ENCODE data around the gene GPI. TPM values are rescaled to one million over a fixed set of nuclear protein-coding genes. Genes with fewer than 3 reads are reported as not detected.
"Not testable (repeated sequence)": the region's sequence is repeated elsewhere in the genome, so short reads cannot be mapped to it uniquely, and the experiment has no call there.

Gene GPI
- polyA plus RNA-seq, 1 donor: 181 TPM

DNA sequence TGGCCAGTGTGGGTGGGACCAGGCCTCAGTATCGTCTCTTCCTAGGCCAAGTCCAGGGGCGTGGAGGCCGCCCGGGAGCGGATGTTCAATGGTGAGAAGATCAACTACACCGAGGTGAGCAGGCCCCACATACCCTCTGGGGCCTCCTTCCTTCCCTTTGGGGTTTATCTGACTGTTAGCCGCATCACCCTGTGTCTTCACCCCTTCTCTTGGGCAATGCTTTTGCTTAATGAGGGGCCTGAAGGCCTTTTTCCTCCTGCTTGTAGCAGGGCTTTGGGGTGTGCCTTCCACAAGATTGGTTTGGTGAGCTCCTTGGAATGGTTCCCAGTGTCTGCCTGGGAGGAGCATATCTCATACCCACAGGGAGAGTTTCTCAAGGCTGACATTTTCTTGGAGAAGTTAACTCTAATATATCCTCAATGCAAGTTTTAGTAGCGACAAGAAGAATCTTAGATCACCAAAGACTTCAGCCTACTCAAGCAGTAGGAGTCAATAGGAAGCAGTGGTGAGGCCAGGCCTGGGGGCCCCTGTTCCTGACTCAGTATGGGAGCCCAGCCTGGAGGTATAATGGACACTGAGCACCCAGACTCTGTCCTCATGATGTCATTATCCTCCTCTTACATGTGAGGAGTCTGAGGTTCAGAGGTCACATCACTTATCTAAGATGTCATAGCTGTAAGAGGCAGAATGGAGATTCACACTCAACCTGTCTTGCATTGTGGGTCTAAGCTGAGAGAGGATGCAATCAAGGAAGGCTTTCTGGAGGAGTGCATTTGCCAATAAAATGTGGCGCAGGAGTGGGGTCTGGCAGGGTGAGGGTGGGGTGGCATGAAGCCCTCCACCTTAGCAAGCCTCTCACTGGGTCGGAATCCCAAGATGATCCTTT, 2.0 kb downstream of the GPI start:
- DNase-seq: no peak

DNA sequence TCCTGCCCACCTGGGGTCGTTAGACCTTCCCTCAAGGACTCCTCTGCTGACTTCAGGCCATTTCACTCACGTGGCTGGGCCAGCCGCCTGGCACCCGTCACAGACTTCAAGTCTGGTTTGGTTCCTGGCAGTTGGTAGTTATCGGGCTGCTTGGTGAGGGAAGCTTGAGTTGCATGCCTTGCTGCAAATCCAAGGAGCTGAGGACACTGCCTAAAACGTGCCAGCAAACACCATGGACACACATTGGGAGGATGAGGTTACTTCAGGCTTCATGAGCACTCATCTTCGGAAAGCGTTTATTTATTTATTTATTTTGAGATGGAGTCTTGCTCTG, 2.6 kb downstream of the GPI start:
- DNase-seq: no peak

DNA sequence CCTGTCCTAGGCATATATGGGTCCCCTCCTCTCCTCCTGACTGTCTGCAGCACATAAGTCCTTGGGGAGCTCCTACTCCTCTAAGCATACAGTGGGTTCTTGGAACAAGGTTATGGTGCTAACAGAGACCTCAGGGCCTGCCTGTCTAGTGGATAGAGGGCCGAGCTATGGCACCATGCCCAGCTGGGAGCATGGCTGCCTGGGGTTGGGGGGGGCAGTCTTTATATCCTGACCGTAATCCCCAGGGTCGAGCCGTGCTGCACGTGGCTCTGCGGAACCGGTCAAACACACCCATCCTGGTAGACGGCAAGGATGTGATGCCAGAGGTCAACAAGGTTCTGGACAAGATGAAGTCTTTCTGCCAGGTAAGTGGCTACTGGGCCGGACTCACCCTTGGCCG, 3.3 kb downstream of the GPI start:
- no peak for DNase-seq

DNA sequence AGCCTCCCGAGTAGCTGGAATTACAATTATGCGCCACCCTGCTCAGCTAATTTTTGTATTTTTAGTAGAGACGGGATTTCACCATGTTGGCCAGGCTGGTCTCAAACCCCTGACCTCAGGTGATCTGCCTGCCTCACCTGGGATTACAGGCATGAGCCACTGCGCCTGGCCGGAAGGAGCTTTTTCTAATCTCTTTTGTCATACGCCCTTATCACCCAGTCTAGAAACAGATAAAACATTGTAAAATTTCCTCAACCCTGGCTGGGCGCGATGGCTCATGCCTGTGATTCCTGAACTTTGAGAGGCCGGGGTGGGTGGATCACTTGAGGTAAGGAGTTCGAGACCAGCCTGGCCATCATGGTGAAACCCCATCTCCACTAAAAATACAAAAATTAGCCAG, 4.2 kb downstream of the GPI start:
- DNase-seq: not testable (repeated sequence)

DNA sequence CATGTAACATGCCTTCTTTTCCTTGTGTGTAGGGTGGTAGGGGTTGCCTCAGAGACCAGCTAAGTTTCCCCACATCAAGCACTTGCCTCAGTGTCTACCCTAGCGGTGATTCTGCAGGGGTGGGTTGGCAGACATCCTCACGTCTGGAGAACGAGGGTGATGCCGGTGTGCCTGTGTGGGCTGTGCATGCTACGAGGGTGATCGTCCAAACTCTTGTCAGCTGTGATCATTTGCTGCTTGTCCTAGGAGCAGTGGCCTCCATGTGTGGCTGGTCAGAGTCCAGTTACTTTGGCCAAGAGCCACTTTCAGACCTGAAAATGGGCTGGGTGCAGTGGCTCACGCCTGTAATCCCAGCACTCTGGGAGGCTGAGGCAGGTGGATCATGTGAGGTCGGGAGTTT, 5.1 kb downstream of the GPI start:
- no peak for DNase-seq

DNA sequence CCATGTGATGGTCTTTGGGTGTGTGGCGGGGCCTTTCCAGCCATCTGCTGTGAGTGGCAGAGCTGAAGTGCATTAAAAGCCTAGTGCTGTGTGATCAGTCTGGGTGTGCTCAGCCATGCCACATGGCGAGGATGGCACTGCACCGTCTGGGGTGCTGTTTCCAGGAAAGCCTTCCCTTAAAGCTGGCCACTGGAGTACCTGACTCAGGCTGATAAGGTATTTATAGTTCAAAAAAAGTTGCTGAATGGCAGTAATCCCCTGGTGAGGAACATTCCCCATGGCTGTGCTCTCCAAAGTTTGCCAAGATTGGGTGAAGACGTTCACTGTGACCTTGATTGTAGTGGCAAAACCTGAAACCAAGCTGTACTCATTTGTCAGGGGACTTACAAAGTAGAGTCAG, 6.0 kb downstream of the GPI start:
- DNase-seq: no peak

DNA sequence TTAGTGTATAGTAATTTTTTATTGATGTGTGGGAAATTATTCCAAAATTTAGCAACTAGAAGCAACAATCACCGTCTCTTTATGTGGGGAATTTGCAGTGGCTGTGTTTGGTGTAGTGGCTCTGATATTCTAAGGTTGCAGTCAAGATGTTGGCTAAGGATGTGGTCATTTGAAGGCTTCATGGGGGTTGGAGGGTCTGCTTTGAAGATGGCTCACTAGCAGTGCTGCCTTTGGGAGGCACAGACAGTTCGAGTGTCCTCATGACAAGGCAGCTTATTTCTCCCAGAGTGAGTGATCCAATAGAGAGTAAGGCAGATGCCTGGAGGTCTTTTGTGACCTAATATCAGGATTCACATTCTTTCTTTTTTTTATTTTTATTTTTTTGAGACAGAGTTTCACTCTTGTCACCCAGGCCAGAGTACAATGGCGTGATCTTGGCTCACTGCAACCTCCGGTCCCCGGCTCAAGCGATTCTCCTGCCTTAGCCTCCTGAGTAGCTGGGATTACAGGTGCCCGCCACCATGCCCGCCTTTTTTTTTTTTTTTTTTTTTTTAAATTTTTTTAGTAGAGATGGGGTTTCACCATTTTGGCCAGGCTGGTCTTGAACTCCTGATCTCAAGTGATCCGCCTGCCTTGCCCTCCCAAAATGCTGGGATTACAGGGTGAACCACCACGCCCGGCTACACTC, 8.7 kb downstream of the GPI start:
- DNase-seq: no peak

DNA sequence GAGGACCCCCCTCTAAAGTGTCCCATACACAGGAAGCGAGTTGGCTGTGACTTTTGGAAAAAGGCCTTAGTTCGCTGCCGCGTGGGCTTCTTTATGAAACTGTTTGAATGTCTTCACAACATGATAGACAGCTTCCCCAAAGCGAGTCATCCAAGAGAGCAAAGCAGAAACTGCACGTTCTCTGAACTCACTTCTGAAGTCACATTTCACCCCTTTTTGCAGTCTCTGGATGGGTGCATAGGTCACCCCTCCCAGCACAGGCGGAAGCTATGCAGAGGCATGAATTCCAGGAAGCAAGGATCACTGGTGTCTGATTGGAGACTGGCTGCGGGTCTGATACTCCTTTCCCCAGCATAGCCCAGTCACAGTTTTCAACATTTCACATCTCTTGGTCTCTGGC, 10.6 kb downstream of the GPI start:
- DNase-seq: no peak

DNA sequence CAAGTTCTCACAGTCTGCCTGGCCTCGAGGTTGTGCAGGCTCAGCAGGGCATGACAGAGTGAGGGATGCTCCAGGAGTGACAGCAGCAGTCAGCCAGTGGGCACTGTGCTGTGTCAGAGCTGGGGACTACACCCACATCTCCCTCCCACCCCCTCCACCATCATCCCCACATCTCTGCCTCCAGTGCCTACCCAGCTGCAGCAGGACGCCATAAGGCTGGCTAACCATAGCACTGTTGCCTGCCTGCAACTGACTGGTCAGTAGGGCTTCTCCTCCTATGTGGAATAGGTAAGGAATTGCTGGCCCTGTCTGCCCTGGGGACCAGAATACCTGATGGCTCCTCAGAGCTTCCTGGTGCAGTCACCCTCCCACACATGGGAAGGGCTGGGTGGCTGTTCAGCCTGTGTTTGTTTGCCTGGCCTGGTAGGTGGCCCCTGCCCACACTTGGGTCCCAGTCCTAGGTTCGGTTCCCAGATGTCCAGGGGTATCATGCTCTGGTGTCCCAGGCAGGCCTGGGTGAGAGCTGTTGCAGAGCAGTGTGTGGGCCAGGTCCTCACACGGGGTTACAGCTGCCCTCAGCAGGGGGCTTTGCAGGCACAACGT, 15.7 kb downstream of the GPI start:
- DNase-seq: no peak

DNA sequence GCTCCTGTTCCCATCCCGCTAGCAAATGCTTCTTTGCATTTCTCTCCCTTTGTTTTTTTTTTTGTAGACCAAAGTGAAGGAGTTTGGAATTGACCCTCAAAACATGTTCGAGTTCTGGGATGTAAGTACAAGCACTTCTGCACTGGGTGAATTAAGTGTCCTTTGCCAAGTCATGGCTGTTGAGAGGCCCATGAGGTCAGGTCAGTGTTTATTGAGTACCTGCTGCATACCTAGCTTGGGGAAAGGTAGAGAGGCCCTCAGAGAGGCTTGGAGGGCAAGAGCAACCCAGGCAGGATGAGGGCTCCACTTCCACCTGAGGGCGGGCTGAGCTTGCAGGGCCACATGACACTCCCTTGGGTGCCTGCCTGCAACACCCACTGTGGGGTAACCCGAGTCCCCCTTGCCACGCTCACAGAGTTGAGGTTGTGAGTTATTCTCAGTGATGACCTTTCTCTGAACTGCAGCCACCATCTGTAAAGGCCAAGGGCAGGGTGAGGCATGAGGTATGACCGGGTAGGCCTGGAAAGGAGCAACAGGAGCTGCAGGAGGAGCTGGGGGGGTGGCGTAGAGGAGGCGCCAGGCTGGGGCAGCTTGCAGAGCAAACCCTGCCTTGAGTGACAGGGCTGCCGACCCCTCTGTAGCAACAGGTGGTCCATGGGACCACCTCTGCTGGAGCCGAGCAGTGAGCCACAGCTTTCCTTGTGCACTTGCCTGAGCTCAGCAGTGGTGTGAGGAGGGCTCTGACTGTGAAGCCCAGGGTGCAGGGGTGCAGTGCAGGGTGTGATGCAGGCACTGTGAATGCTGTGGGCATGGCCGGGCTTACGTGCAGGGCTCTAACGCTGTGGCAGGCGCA, 16.6 kb downstream of the GPI start:
- no peak for DNase-seq

DNA sequence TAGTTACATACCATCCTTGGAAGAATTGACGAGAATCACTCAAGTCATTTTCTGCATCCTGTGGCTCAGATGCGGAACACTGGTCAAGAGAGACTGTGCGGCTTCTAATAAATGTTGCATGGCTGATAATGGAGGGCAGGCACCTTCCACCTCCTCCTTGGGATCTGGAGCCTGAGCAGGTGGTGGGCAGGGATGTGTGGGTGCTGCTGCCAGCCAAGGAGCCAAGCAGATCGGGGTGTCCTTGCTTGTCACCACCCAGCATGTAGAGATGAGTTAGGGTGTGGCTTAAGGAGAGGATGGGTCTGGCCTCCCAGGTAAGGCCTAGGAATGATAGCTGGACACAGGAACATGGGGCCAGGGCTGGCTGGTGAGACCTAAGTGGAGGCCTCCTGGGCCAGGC, 17.5 kb downstream of the GPI start:
- no peak for DNase-seq

DNA sequence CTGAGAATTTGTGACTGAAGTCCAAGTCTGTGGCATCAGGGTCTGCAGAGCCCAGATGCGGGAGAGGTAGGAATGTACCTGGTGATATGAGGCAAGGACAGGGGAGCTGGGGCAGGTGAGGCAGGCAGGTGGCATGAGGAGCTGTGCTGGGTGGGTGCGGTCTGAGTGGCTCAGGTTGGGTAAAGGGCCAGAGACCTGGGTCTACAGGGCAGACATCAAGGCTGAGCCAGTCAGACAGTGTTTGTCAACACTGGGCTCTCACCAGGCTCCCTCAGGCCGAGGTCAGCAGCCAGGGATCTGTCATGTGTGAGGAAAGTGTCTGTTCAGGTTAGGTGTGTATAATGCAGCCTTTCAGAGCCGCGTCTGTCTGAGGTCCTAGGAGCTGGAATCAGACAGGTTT, 18.6 kb downstream of the GPI start:
- no peak for DNase-seq

DNA sequence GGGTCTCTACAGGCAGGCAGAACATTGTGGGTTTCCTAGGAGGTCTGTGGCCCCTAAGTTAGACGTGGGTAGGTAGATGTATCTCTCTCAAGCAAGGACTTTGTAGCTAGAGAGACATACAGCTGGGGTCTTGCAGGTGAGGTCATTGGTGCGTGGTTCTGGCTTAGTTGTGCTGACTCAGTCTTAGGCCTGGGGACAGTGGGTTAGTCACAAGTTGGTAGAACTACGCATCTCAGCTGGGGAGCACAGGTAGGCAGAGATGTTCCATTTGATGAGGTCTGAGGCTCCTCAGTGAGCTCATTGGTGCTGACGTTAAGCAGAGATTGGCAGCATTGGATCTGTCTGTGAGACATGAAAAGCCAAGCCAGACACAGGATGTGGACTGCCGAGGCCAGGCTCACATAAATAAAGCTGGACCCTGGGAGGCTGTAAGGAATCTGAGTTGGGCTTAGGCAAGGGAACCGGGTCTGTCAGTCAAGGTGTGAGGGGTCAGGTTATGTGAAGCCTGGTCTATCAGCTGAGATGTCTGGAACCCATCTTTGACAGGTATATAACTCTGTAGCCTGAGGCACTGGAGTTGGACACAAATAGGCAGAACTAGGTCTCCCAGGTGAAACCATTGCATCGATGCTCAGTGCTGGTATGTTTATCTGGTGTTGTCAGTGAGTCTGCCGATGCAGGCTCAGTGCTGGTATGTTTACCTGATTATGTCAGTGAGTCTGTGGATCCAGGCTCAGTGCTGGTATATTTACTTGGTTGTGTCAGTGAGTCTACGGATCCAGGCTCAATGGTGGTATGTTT, 21.8 kb downstream of the GPI start:
- no peak for DNase-seq

DNA sequence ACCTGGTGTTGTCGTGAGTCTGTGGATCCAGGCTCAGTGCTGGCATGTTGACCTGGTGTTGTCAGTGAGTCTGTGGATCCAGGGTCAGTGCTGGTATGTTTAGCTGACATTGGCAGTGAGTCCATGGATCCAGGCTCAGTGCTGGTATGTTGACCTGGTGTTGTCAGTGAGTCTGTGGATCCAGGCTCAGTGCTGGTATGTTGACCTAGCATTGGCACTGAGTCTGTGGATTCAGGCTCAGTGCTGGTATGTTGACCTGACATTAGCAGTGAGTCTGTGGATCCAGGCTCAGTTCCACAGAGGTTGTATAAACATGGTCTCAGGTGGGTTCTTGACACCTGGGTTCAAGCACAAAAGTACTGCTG, 22.4 kb downstream of the GPI start:
- no peak for DNase-seq

DNA sequence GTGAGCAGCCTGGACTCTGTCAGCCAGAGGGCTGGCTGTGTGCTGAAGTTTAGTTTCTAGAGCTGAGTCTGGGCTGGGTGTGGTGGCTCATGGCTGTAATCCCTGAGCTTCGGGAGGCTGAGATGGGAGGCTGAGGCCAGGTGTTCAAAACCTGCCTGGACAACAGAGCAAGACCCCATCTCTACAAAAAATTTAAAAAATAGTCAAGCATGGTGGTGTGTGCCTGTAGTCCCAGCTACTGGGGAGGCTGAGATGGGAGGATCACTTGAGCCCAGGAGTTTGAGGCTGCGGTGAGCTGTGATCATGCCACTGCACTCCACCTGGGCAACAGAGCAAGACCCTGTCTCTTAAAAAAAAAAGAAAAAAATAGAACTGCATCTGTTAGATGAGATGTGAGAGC, 23.7 kb downstream of the GPI start:
- DNase-seq: not testable (repeated sequence)

DNA sequence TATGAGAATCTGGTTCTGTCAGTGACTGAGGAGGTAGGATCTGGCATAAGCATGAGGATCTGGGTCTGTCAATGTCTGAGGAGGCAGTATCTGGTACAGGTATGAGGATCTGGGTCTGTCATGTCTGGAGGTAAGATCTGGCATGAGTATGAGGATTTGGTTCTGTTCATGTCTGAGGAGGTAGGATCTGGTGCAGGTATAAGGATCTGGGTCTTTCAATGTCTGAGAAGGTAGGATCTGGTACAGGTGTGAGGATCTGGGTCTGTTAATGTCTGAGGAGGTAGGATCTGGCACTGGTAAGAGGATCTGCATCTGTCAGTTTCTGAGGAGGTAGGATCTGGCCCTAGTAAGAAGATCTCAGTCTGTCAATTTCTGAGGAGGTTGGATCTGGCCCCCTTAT, 26.8 kb downstream of the GPI start:
- no peak for DNase-seq

DNA sequence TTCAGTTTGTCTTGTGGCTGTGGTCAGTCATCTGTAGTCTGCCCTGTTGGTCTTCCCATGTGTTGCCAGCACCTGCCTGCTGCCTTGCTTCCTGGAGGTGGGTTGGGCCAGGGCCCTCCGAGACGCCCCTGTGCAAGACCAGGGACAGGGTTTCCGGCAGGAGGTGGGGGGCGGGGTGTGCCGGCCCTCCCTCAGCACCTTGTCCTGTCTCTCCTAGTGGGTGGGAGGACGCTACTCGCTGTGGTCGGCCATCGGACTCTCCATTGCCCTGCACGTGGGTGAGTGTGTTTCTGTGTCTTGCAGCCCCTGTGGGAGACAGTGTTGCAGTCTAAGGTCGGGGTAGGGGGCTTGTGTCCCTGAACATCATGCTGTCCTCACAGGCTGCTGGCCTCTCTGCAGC, 28.0 kb downstream of the GPI start:
- DNase-seq: no peak

DNA sequence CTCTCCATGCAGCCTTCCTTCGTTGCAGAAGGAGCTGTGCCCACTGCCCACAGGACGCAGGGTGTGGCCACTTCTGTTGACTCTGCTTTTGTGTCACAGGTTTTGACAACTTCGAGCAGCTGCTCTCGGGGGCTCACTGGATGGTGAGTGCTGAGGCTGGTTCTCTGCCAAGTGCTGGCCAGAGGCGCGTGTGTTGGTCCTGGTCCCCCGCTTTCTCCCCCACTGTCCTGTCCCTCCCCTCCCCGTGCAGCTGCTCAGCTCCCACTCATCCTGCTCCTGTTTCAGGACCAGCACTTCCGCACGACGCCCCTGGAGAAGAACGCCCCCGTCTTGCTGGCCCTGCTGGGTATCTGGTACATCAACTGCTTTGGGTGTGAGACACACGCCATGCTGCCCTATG, 28.6 kb downstream of the GPI start:
- no peak for DNase-seq

DNA sequence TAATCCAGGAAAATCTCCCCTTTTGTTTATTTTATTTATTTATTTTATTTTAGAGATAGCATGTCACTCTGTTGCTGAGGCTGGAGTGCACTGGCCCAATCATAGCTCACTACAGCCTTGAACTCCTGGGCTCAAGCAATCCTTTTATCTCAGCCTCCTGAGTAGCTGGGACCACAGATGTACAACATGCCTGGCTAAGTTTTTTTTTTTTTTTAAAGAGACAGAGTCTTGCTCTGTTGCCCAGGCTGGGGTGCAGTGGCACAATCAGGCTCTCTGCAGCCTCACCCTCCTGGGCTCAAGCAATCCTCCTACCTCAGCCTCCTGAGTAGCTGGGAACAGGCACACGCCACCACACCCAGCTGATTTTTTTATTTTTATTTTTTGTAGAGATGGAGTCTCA, 32.9 kb downstream of the GPI start:
- no peak for DNase-seq

DNA sequence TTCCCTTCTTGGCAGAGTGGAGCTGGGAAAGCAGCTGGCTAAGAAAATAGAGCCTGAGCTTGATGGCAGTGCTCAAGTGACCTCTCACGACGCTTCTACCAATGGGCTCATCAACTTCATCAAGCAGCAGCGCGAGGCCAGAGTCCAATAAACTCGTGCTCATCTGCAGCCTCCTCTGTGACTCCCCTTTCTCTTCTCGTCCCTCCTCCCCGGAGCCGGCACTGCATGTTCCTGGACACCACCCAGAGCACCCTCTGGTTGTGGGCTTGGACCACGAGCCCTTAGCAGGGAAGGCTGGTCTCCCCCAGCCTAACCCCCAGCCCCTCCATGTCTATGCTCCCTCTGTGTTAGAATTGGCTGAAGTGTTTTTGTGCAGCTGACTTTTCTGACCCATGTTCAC, 34.9 kb downstream of the GPI start:
- no peak for DNase-seq

DNA sequence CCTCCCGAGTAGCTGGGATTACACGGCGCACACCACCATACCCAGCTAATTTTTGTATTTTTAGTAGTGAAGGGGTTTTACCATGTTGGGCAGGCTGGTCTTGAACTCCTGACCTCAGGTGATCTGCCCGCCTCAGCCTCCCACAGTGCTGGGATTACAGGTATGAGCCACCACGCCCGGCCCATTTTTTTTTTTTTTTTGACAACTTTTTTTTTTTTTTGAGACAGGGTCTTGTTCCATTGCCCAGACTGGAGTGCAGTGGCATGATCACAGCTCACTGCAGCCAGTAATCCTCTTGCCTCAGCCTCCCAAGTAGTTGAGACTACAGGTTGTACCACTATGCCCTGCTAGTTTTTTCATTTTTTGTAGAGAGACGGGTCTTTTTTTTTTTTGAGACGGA, 35.8 kb downstream of the GPI start:
- DNase-seq: not testable (repeated sequence)

DNA sequence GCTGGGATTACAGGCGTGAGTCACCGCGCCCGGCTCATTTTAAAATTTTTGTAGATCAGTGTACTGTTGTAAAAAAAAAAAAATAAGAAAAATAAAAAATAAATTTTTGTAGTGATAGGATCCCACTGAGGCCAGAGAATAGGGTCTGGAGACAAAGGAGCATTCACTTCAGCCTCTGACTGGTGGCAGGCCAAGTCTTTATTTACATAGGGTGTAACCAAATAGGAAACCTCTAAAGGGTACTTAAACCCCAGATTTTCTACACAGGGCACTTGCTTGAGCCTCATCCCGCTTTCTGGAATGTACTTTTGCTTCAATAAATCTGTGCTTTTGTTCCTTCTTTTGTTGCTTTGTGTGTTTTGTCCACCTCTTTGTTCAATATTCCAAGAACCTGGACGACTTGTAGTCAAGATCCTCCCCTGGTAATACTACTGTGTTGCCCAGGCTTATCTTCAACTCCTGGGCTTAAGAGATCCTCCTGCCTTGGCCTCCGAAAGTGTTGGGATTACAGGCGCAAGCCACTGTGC, 37.1 kb downstream of the GPI start:
- DNase-seq: no peak
